ENCODE measurements around the gene VIPR1. TPM values are rescaled to one million over a fixed set of nuclear protein-coding genes. Genes with fewer than 3 reads are reported as not detected.

VIPR1 gene
- total RNA-seq, 1 experiment from 2014 or later = 9.4 TPM

DNA sequence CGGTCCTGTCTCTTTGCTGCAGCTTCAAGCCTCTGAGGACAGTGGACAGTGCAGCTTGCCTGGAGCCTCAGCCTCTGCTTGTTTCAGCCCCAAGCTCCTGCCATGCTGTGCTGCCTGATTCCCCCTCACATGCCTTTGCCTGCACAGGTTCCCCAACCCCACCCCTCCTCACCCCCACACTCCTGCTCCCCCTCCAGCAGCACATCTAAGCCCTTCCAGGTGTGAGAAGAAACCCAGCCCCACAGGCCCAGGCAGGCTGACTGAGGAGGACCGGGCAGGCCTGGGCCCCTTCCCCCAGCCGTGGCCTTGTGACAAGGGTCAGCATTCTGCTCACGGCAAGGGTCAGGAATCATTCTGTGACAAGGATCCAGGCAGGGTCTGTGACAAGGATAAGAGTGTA, 22.8 kb downstream of the VIPR1 start:
- Mint-ChIP-seq H3K9me3 (no peaks in the 10 kb centered on the region), H3K27ac (no peak overlapping the region), H3K4me3 (no peak overlapping the region), H3K4me1 (peaks cover 4% of the 10 kb centered on the region; the same call in 1 of the 2 replicates), H3K27me3 (ENCODE audit: low read depth) (no peaks in the 10 kb centered on the region), H3K36me3 (no peaks in the 10 kb centered on the region)
- no peak for DNase-seq (ENCODE audit: low spot score)
- CTCF ChIA-PET = interaction anchor here (0.8 to 1.5 kb wide), 2 partner anchors 8 to 23 kb away, joined by 3 read pairs; no protein-coding TSS in a partner anchor
- TF ChIP-seq JUN (CRISPR knock-in tag; IDR thresholded peaks at IDR 0.05) (no peak), ZNF121 (CRISPR knock-in tag; IDR thresholded peaks at IDR 0.05) (no peak), NR1H2 (CRISPR knock-in tag; IDR thresholded peaks at IDR 0.05) (no peak), CDX4 (CRISPR knock-in tag; IDR thresholded peaks at IDR 0.05; ENCODE audit: borderline replicate concordance) (no peak), MYBL2 (CRISPR knock-in tag; IDR thresholded peaks at IDR 0.05) (no peak), HMGA2 (CRISPR knock-in tag; IDR thresholded peaks at IDR 0.05) (no peak), ZNF232 (CRISPR knock-in tag; IDR thresholded peaks at IDR 0.05) (no peak), NR2C2 (CRISPR knock-in tag; IDR thresholded peaks at IDR 0.05) (no peak), ZNF532 (CRISPR knock-in tag; IDR thresholded peaks at IDR 0.05; ENCODE audit: borderline replicate concordance) (no peak), ZNF416 (CRISPR knock-in tag; IDR thresholded peaks at IDR 0.05) (no peak), USF1 (CRISPR knock-in tag; IDR thresholded peaks at IDR 0.05) (no peak), CTCF (IDR thresholded peaks at IDR 0.05) (no peak)
- TF ChIP-seq, protein P1, sequence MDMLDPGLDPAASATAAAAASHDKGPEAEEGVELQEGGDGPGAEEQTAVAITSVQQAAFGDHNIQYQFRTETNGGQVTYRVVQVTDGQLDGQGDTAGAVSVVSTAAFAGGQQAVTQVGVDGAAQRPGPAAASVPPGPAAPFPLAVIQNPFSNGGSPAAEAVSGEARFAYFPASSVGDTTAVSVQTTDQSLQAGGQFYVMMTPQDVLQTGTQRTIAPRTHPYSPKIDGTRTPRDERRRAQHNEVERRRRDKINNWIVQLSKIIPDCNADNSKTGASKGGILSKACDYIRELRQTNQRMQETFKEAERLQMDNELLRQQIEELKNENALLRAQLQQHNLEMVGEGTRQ (CRISPR knock-in tag; IDR thresholded peaks at IDR 0.05) = no peak
- POLR2A ChIA-PET = no interaction called here
- ATAC-seq = no peak

DNA sequence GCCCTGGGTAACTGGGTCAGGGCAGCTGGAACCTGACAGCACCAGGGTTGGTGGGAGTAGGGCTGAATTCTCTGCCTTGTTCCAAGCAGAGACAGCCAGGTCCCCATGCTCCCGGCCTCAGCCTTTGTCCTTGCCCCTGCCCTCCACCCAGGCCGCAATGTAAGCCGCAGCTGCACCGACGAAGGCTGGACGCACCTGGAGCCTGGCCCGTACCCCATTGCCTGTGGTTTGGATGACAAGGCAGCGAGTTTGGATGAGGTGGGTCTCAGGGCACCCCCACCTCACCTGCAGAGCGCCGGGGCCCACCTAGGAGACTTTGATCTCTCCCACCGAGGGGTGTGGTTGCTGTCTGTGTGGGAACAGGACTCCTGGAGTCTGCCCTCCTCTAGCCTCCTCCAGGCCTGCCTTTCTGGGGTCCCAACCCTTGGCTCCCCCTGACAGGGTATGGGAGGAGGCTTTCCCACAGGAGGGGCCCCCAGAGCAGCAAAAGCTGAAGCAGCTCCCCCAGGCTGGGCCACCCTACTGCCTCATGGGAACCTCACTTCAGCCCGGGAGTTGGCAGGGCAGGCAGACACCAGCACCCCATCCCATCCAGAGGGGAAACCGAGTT, 23.4 kb downstream of the VIPR1 start:
- DNase-seq (ENCODE audit: low spot score) (no peak), ATAC-seq (no peak)
- Mint-ChIP-seq H3K27me3 (ENCODE audit: low read depth) (no peaks in the 10 kb centered on the region), H3K9me3 (no peaks in the 10 kb centered on the region), H3K36me3 (no peaks in the 10 kb centered on the region), H3K4me1 (peaks cover 2% of the 10 kb centered on the region; the same call in 1 of the 2 replicates), H3K27ac (no peak overlapping the region), H3K4me3 (no peak overlapping the region)
- ChIA-PET CTCF (interaction anchor here (0.7 to 2.3 kb wide), 10 partner anchors 7 to 296 kb away, joined by 3 to 17 read pairs (median 3); partner anchors contain the start of gene VIPR1), POLR2A (interaction anchor here (1.3 kb wide), 1 partner anchor 23 kb away, joined by 3 read pairs; the partner anchor contains the start of gene VIPR1)
- TF ChIP-seq, protein P2, sequence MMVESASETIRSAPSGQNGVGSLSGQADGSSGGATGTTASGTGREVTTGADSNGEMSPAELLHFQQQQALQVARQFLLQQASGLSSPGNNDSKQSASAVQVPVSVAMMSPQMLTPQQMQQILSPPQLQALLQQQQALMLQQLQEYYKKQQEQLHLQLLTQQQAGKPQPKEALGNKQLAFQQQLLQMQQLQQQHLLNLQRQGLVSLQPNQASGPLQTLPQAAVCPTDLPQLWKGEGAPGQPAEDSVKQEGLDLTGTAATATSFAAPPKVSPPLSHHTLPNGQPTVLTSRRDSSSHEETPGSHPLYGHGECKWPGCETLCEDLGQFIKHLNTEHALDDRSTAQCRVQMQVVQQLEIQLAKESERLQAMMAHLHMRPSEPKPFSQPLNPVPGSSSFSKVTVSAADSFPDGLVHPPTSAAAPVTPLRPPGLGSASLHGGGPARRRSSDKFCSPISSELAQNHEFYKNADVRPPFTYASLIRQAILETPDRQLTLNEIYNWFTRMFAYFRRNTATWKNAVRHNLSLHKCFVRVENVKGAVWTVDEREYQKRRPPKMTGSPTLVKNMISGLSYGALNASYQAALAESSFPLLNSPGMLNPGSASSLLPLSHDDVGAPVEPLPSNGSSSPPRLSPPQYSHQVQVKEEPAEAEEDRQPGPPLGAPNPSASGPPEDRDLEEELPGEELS (CRISPR knock-in tag; IDR thresholded peaks at IDR 0.05) = no peak
- no peak for TF ChIP-seq RORB (CRISPR knock-in tag; IDR thresholded peaks at IDR 0.05)
- TF ChIP-seq, protein P3, sequence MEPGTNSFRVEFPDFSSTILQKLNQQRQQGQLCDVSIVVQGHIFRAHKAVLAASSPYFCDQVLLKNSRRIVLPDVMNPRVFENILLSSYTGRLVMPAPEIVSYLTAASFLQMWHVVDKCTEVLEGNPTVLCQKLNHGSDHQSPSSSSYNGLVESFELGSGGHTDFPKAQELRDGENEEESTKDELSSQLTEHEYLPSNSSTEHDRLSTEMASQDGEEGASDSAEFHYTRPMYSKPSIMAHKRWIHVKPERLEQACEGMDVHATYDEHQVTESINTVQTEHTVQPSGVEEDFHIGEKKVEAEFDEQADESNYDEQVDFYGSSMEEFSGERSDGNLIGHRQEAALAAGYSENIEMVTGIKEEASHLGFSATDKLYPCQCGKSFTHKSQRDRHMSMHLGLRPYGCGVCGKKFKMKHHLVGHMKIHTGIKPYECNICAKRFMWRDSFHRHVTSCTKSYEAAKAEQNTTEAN (CRISPR knock-in tag; IDR thresholded peaks at IDR 0.05) = no peak
- no peak for TF ChIP-seq NFYB (CRISPR knock-in tag; conservative IDR thresholded peaks at IDR 0.05; ENCODE audit: low read depth)
- TF ChIP-seq ZNF396 (CRISPR knock-in tag; IDR thresholded peaks at IDR 0.05; ENCODE audit: borderline replicate concordance) = no peak
- TF ChIP-seq USF1 (CRISPR knock-in tag; IDR thresholded peaks at IDR 0.05) = no peak
- TF ChIP-seq, protein P4, sequence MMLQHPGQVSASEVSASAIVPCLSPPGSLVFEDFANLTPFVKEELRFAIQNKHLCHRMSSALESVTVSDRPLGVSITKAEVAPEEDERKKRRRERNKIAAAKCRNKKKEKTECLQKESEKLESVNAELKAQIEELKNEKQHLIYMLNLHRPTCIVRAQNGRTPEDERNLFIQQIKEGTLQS (CRISPR knock-in tag; conservative IDR thresholded peaks at IDR 0.05) = no peak
- no peak for TF ChIP-seq ZNF219 (CRISPR knock-in tag; IDR thresholded peaks at IDR 0.05; ENCODE audit: borderline replicate concordance)
